Fibroblast of the aortic adventitia (primary cell): Measurements from ENCODE around the gene P2RX7. TPM values are rescaled to one million over a fixed set of nuclear protein-coding genes. Genes with fewer than 3 reads are reported as not detected.
"Not testable (repeated sequence)": the region's sequence is repeated elsewhere in the genome, so short reads cannot be mapped to it uniquely, and the experiment has no call there.

Experiments used
- DNase-seq: peaks from one replicate; pipeline ENCODE4 v3.0.0-alpha.2; 2010; ENCODE audit warnings: low read depth
- H3K4me3 ChIP-seq: 2 replicates; pipeline ENCODE4 v1.5.1; 2011; ENCODE audit warnings: low read depth, mild to moderate bottlenecking, control low read depth, low read length, moderate library complexity
- total RNA-seq: library from RNA; depleted of rRNA; stranded (reverse); fragments of >200 nt; gene quantifications from 2 replicates; pipeline ENCODE4 v1.2.3, GENCODE V29; 2012; ENCODE audit warnings: low replicate concordance
- TF ChIP-seq, protein P1 (sequence below): IDR thresholded peaks from 2 replicates; pipeline ENCODE4 v1.5.1; 2011; ENCODE audit warnings: mild to moderate bottlenecking, low read length, control low read depth, inconsistent platforms; ENCODE audit not compliant: insufficient read depth

Gene P2RX7
- total RNA-seq, 1 donor: 0.18 TPM

DNA sequence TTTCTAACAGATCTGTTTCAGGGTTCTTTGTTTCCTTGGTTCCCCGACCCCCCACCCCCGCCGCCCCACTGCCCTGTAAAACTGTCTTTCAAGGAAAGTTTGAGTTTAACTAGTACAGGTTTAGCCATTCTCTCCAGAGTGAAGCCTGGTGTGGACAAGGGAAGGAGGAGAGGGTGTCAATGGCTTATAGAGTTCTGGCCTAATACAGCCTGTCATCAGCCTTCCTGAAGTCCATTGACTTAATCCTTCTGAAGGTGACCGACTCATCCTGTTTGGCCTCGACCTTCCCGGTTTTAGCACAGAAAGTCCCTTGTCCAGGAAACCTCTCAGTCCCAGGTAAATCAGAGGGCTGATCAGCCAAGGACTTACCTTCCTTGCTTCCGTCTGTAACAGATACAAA is 66.3 kb downstream of the P2RX7 start:
- TF ChIP-seq, protein P1, sequence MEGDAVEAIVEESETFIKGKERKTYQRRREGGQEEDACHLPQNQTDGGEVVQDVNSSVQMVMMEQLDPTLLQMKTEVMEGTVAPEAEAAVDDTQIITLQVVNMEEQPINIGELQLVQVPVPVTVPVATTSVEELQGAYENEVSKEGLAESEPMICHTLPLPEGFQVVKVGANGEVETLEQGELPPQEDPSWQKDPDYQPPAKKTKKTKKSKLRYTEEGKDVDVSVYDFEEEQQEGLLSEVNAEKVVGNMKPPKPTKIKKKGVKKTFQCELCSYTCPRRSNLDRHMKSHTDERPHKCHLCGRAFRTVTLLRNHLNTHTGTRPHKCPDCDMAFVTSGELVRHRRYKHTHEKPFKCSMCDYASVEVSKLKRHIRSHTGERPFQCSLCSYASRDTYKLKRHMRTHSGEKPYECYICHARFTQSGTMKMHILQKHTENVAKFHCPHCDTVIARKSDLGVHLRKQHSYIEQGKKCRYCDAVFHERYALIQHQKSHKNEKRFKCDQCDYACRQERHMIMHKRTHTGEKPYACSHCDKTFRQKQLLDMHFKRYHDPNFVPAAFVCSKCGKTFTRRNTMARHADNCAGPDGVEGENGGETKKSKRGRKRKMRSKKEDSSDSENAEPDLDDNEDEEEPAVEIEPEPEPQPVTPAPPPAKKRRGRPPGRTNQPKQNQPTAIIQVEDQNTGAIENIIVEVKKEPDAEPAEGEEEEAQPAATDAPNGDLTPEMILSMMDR: no peak
- DNase-seq: no peak

DNA sequence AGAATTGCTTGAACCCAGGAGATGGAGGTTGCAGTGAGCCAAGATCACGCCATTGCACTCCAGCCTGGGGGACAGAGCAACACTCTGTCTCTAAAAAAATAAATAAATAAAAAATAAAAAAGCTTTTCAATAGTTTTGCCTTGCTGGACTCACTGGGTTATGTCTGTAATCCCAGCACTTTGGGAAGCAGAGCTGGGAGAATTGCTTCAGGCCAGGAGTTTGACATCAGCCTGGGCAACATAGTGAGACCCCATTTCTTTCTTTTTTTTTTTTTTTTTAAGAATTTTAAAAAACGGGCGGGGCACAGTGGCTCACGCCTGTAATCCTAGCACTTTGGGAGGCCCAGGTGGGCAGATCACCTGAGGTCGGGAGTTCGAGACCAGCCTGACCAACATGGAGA is 68.5 kb downstream of the P2RX7 start:
- DNase-seq, H3K4me3 ChIP-seq: not testable (repeated sequence)

More for the DNA sequence above, 66.3 kb downstream of the P2RX7 start:
- no peak overlapping the region for H3K4me3 ChIP-seq

DNA sequence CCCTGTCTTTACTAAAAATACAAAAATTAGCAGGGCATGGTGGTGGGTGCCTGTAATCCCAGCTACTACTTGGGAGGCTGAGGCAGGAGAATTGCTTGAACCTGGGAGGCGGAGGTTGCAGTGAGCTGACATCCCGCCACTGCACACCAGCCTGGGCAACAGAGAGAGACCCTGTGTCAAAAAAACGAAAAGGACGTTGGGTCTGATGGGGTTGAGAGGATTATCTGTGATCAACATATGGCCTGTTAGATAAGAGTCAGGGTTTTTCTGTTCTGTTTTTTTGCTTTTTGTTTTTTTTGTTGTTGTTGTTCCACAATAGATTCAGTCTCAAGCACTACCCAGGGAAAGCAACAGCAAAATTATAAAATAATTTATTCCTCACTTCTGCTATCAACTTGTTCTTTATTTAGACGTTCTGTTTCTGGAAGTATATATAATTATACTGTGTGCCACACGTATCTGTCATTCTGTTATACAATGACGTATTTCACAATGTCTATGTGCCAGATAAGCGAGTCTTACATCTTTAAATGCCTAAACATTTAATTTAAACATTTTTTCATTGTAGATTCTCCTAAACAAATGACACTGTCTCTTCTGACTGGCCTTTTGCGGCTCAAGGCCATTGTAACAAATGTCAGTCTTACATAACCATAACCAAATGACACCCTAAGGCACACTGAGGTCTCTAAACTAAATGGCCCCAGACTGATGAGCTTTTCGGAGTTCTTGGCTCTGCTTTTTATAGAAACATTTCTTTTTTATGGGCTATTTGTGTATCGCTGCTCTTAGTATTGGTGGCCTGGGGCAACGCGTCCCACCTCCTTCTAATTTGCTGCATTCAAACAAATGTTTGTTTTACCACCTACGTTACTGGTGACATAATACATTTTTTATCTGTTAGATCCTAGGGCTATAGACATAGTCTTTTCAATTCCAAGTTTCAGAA is 70.0 kb downstream of the P2RX7 start:
- no peak for DNase-seq
- TF ChIP-seq, protein P1: no peak

DNA sequence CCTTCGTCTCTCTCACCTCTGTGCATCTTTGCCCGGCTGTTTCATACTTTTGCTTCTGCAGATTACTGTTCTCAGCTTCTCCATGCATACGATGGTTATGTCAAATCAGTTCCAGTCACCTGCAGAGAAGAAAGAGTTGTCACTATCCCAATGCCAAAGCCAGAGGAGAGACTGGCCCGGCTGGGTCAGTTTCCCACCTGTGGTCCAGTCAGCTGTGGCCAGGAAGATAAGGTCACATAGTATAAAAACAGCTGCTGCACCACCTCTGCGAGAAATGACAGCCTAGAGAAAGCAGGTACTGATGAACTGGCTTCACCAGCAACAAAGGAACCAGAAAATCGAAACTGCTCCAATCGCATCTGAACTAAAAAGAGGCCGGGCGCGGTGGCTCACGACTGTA is 70.8 kb downstream of the P2RX7 start:
- no peak for DNase-seq
- H3K4me3 ChIP-seq: no peak overlapping the region
- TF ChIP-seq, protein P1: no peak

More for the DNA sequence above, 70.0 kb downstream of the P2RX7 start:
- H3K4me3 ChIP-seq: no peak overlapping the region

DNA sequence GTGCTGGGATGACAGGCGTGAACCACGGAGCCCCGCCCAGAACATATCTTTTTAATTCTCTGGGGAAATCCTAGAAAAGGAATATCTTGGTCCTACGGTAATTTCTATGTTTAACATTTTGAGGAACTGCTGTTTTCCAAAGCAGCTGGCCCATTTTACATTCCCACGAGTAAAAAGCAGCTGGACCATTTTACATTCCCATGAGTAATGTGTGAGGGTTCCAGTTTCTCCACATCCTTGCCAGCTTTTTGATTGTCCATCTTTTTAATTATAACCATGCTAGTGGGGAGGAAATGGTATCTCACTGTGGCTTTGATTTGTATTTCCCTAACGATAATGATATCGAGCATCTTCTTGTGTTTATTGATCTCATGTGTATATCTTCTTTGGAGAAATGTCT is 72.8 kb downstream of the P2RX7 start:
- DNase-seq: no peak
- no peak overlapping the region for H3K4me3 ChIP-seq
- TF ChIP-seq, protein P1: no peak

DNA sequence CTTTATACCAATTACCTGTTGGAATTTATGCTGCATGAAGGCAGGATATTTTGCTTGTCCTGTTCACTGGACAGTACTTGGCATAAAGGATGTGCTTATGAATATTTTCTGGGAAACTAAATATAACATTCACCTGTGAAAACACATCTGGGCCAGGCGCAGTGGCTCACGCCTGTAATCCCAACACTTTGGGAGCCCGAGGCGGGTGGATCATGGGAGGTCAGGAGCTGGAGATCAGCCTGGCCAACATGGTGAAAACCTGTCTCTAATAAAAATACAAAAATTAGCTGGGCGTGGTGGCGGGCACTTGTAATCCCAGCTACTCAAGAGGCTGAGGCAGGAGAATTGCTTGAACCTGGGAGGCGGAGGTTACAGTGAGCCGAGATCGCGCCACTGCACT is 75.9 kb downstream of the P2RX7 start:
- DNase-seq, H3K4me3 ChIP-seq: not testable (repeated sequence)

DNA sequence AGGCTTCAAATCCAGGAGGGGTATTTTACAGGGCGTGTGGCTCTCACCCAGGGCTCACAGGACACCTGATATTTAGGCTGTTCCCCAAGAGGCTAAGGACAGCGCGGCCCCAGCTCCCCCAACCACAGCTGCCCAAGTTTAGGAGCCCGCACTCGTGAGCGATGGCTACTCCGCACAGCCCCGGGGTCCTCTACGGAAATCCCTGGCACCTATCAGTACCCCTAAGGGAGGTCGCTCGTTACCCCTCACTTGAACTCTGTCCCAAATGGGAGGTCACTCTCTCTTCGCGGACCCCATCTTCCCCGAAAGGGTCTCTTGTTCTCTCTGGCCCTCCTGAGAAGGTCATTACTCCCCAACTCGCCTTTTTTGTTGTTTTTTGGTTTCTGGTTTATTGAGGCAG is 76.5 kb downstream of the P2RX7 start:
- H3K4me3 ChIP-seq: no peak overlapping the region
- TF ChIP-seq, protein P1: no peak
- no peak for DNase-seq
